GM19324 (cell line): ENCODE measurements around the gene TMEM181.
"Not testable (repeated sequence)": the region's sequence is repeated elsewhere in the genome, so short reads cannot be mapped to it uniquely, and the experiment has no call there.

ENCODE experiments used
- ATAC-seq: cut with Tn5 transposase; IDR thresholded peaks from one replicate; pipeline ENCODE4 v1.9.1; 2021; ENCODE audit warnings: mild to moderate bottlenecking, moderate library complexity; ENCODE audit not compliant: unreplicated experiment, low FRiP score

TMEM181 gene

DNA sequence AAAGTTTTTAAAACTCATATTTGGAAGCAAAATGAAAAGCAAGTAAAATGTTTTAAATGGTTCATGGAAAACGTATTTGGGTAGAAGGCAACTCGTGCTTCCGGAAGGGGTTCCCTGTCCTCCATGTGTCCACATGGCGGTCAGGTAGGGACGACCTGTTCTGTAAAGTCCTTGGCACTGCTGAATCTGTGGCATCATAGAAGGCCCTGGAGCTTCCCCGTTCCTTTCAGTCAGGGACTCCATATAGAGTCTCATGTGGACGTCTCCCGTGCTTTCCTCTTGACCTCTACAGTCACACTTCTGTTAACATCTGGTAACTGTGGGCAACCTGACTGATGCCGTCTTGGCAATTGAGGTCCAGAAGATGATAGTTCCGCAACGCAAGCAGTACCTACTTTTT is 73.2 kb downstream of the TMEM181 start:
- no peak for ATAC-seq

DNA sequence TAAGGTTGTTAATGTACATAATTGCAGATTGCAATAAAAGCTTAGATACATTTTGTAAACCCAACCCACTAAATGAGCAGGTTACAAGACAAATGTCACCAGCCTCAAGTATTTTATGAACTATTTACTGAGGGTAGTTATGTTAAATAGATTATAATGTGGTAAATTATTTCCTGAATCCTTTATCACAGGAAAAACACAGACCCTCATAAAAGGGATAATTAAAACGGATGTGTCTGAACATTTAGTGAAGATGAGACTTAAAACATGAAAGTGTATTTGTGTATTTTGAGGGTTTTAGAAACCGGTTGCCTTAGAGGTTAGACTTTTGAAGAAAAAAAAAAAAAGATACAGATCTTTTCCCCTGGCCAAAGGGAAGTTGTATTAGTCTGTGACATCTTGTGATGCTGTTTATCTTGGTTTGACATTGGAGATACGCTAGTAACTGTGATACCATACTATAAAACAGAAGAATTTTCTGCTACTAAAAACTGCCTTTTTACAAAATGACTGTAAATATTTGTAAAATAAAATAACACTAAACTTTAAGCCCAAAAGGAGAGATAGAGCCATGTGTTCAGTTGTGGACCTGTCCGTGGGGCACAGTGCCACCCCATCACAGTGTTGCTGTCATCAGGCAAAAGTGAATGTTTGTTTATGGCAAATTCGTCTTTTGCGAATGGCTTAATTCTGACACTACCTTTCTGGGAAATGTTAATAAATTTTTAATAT is 75.0 kb downstream of the TMEM181 start:
- no peak for ATAC-seq

DNA sequence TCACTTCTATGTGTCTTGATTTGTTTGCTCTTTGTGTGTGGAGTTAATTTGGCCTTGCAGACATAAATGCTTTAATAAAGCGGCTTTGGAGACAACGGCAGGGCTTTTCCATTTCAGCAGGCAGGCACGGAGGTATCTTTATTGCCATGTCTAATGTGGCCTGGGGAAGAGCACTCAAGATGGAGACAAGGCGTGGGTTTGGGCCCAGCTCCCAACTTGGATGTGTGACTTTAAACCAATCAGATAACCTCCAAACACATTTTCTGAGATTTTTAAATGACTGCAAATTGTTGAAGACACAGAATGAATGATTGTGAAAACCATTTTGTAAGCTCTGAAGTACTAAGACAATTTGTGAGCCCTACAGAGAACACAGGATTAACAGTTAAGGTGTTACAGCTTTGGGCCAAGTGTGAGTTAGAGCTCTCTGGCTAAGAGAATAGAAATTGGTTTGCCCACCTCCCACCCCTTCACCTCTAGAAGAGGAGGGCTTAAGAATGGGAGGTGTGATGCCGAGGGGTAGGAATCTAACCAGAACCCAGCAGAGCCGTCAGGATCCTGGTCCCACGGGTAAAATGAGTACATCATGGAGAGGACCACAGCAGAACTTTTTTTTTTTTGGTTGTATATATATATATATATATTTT is 75.7 kb downstream of the TMEM181 start:
- ATAC-seq, result no peak

DNA sequence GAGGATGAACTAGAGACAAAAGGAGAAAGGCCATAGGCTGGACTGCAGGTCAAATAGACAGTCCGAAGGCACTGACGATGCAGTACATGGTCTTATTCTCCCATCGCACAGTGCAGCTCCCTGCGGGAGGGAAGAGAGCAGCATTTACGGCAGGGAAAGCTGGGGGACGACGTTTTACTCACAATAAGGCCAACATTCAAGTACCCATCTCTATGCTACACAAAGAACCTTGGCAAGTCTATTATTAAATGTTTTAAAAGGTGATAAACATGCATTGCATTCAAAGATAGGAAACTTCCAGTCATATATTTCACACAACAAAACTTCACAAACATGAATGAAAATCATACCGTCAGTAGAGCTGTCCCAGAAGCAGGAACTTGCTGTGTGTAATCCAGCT is 76.9 kb downstream of the TMEM181 start:
- no peak for ATAC-seq

DNA sequence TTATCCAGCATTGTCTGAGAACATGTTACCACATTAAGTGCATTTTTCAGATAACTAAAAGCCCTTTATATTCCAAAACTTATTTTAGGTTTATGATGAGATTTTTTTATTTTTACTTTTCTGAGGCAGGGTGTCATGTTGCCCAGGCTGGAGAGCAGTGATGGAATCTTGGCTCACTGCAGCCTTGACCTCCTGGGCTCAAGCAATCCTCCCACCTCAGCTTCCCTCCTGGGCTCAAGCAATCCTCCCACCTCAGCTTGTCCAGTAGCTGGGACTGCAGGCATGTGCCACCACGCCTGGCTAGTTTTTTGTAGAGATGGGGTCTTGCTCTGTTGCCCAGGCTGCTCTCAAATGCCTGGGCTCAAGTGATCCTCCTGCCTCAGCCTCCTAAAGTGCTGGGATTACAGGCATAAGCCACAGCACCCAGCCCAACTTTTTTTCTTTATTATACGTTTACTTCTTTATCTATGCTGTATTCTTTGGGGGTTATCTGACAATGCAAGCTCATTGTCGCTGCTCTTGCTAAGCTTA is 78.5 kb downstream of the TMEM181 start:
- ATAC-seq, result no peak

DNA sequence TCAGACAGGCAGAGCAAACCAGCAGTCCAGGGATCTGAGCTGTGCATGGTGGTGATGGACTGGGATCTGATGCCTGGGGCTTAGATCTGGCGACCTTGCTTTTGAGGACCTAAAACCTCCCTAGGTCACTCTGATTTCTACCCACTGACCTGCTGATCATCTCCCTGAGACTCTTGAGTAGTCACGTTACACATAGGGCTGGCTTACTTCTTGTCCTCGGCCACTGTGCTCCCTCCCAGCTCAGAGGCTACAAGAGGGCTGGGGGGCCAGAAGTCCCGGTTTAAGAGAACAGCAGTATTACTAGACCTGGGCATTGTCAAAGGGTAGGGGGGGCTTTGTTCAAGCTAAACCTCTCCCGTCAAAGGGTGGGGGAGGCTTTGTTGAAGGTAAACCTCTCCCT is 79.2 kb downstream of the TMEM181 start:
- ATAC-seq, result no peak

DNA sequence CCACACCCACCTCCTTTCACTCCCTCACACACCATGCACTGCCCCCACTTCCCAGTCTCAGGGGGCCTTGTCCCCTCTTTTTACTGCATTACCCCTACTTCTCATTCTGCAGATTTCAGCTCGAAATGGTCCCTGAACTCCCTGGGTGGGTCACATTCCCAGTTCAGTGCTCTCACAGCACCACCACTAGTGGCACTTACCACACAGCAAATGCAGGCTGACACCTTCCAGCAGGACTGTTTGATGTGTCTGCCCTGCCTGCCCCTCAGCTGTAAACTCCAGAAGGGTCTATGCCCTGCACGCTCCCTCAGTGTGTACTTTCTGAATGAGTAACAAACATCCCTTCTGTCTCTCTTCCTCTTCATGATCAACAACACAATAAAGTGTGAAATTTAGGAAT is 80.6 kb downstream of the TMEM181 start:
- ATAC-seq, result no peak

DNA sequence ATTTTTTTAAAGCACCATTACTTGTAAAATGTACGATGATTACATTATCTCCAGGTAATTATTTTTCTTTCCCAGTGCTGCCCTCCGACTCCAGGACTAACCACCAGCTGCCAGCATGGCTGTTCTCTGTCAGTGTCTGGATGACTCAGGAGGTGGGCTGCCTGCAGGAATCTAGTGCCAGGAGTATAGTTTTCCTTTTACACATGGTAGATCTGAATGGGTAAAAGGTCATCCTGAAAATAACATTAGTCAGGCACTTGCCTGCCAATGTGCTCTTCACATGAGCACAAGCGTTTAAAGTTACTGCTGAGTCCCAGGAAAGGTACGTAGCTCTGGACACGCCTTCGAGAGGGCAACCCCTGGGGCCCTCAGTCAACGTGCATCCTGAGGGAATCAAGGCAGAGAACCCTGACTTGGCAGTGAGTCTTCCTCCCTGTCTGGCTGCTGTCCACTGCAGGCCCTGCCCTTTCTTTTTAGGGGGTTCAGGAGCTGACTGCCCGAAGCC is 82.3 kb downstream of the TMEM181 start:
- ATAC-seq, result no peak

DNA sequence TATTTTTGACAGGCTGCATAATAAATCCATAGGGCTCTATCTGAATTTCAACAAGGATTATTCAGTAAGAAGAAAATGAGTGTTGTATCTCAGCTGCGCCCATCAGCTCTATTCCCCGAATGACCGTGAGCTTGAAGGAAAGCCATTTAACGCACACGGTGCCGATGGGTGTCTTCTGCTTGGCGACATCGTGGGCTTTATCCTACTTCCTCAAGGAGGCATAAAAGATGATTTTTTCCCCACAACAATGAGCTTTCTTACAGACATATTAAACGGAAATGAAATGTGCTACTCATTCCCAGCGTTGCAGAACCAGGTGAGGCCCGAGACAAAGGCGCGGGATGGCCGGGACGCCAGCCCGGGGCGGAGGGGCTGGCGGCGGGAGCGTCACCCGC is 83.9 kb downstream of the TMEM181 start:
- no peak for ATAC-seq

DNA sequence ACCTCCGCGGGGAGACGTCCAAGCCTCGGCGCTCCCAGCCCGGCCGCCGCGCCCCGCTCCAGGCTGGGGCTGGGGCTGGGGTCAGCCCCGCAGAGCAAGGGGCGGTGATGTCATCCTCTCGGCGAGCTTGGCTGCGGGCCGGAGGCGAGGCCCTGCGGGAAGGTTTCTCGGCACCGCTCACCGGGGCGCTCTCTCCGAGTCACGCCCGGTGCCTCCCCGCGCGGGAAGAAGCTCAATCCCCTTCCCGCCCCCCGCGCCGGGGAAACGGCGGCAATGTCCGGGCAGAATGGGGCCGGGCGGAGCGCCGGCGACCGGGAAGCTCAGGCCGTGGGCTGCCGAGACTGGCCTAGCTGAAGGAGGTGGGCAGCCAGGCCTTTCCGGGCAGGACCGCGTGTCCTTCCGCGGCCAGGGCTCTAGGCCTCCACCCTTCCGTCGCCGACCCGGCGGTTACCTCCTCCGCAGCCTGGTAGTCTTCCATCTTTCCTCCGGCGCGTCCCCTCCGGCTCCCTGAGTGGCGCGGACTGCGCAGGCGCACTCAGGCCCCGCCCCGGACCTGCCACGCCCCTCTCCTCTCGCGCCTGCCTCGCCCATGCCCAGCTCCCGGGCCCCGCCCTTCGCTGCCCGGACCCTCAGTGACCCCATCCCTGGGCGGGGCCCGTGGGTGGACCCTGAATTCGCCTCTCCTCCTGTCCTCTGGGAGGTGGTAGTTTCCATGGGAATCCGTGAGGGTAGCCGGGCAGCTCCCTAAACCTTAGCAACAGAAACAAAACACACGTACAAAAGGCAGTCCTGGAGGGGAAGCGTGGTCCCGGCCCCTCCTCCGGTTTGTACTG is 84.6 kb downstream of the TMEM181 start, which contains the start of gene DYNLT1:
TSS of gene DYNLT1 (minus strand) at position 513 of the 833 bp plus-strand sequence. CDS start at position 478, 35 bp downstream.
- ATAC-seq, result peak; percentile 74

DNA sequence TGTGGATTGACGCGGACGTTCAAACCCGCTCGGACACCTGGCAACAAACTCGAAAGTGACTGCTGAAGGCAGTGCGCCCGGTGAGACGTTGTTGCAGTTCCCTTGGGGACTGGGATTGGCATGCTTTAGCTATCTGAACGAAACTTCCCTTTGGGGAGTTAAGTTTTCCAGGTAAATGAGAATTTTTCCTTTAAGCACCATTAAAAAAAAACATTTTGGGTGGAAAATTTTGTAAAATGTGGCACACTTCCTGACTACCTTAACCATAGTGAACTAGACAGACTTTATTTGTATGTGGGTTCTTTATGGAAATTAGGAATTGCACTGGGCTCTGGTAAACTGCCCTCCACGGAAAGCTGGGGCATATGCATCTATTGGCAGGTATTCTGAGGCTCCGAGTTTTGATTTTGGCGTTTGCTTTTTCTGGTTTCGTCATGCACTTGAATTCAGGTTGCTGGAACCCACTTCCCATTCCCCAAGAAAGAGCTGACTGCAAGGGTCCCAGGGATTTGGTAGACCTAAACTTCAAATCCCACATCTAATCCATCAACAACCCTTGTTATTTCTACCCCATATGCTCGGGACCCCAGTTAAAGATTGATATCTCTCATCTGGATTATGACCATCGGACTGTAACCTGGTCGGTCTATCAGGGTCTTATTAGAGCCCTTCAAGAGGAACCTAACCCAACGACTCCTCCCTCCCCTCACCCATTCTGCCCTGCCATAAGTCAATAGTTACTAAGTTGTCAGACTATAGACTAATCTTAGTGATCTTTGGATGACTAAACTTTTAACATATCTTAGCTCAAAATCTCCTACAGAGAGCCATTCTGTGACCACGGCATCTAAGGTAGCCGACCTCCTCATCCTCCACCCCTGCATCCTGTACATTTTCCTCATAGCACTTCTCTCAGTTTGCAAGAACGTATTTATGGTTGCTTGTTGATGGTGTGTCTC is 85.5 kb downstream of the TMEM181 start:
- ATAC-seq, result no peak

DNA sequence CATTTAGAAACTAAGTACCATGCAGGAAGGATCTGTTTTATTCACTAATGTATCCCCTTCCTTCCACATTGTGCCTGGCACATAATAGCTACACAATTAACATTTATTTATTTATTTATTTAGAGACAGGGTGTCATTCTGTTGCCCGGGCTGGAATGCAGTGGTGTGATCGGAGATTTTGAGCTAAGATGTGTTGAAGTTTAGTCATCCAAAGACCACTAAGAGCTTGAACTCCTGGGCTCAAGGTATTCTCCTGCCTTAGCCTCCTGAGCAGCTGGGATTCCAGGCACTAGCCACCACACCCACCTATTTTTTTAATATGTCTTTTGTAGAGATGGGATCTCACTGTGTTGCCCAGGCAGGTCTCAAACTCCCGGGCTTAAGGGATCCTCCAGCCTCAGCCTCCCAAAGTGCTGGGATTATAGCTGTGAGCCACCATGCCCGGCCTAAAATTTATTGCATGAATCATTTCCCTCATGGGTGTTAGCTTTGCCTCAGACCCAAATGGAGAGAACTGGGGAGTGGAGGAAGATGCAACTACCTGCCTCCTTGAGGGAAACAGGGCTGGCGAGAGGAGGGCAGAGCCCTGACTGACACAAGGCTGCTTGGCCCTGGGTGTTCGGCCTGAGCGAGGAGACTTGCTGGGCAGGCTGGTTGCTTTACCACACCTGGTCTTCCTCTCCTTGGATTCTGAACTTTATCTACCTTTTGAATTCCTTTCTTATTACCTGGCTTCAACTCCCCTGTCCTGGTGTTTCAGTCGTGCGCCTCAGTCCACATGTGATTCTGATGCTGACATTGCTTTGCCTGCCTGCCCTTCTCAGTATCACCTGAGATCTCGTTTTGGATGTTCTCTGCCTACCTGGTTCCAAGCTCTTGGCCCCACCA is 86.4 kb downstream of the TMEM181 start:
- ATAC-seq, result no peak

DNA sequence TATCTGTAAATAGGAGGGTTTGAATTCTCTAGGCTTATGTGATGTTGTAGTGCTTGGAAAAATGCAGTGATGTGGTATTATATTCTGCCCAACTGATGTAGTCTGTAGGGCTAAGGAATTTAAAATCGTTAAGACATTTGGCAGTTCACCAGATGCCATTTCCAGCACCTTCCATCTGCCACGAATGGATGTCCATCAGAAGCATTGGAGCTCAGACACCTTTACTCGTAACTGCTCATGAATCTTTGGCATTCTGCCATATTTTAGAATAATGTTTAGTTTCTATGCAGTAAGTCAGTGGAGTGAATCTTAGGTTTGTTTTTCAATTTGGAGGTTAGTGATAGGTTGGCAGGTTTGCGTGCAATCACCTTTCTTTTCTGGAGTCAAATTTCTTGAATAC is 87.6 kb downstream of the TMEM181 start:
- no peak for ATAC-seq

DNA sequence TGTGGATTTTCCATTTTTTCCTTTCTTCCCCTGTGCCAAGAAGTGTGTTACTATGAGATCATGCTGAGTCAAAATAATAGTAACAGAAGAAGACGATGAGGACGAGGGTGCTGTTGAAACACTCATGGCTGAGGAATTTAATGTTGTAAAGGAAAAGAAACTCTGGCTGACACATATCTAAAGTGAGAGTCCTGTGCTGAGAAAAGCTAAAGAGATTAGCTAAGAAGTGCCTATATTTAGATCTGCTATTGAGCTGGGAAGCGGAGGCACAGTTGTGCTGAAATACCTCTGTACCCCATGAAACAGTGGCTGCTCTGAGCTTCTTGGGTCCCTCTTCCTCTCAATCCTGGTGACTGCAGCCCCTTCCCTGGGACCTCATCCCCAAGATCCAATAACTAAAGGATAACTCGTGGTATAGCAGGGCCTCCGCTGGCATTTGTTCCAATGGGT is 88.8 kb downstream of the TMEM181 start:
- no peak for ATAC-seq

DNA sequence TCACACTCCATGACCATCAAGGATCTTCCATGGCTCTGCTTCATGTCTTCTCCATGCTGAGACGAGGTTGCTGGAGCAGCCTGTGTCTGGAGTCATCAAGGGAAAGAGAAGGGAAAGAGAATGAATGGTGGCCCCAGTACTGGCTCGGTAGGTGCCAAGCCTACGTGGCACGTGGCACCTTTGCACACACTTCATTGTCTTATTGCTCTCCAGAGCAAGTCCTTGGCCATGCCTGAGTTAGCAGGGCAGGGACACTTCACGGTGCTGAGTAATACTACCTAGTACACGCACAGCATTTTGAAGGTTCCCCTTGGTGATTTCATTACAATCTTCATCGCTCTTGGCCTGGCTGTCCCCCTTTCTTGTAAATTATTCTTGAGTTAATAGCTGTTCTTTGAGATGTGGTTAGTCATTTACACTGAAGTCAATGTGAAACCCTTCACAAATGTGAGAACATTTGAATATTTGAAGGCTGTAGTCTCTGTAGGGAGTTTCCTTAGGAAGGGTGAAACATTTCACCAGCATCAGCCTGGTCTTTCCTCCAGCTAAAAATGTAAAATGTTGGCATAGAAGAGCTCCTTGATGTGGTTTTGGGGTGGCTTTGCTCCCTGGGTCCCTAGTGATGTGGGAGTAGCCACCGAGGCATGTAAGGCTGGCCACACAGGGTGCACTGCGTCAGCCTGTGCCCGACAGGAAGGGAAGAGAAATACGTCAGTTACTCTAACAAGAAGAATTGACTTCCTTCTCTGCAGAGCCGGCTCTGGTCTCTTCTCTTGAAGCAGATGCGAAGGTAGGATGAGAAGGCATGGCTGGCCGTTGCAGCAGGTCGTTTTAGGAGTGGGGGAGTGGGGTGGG is 89.6 kb downstream of the TMEM181 start, which contains the start of gene SYTL3:
TSS of gene SYTL3 (plus strand) at position 766 of the 855 bp plus-strand sequence. CDS start 13,215 bp downstream, outside the sequence.
- peak; percentile 65 for ATAC-seq

DNA sequence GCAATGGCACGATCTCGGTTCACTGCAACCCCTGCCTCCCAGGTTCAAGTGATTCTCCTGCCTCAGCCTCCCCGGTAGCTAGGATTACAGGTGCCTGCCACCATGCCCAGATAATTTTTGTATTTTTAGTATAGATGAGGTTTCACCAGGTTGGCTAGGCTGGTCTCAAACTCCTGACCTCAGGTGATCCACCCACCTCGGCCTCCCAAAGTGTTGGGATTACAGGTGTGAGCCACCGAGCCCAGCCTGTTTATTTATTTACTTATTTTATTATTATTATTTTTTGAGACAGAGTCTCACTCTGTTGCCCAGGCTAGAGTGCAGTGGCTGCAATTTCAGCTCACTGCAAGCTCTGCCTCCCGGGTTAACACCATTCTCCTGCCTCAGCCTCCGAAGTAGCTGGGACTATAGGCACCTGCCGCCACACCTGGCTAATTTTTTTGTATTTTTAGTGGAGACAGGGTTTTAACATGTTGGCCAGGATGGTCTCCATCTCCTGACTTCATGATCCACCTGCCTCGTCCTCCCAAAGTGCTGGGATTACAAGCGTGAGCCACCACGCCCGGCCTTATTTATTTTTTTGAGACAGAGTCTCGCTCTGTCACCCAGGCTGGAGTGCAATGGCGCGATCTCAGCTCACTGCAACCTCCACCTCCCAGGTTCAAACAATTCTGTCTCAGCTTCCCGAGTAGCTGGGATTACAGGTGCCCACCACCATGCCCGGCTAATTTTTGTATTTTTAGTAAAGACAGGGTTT is 92.3 kb downstream of the TMEM181 start:
- ATAC-seq, result not testable (repeated sequence)
